ENCODE results near the gene BTBD2.

The BTBD2 gene

DNA sequence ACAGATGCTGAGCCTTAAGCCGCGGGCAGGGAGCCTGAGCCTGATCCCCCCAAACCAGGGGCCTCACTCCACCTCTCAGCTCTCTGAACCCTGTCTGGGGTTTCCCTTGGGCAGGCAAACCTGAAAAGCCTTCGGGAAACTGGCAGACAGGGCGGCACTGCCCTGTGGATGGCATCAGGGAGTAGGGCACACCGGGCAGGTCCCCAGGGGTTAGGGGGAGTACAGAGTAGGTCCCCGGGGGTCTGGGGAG is 25.8 kb upstream of the BTBD2 start:
- no peak for TF ChIP-seq CTCF (IDR thresholded peaks at IDR 0.05; ENCODE audit: low read depth, low read length)
- H3K27ac ChIP-seq = peak overlapping the region; percentile 69
- H3K9me3 ChIP-seq (ENCODE audit: severe bottlenecking) = no peaks in the 10 kb centered on the region
- H3K4me3 ChIP-seq (ENCODE audit: low read depth, low read length) = peak overlapping the region; percentile 52
- H3K27me3 ChIP-seq (ENCODE audit: insufficient read depth, low read depth, severe bottlenecking) = no peaks in the 10 kb centered on the region
- DNase-seq = no peak
- peaks cover 43% of the 10 kb centered on the region for H3K36me3 ChIP-seq

- H3K36me3 ChIP-seq = peaks cover 40% of the 10 kb centered on the region
Measured at GRCh38 chr19:2040647-2041432, 25.3 kb upstream of the BTBD2 start.

DNA sequence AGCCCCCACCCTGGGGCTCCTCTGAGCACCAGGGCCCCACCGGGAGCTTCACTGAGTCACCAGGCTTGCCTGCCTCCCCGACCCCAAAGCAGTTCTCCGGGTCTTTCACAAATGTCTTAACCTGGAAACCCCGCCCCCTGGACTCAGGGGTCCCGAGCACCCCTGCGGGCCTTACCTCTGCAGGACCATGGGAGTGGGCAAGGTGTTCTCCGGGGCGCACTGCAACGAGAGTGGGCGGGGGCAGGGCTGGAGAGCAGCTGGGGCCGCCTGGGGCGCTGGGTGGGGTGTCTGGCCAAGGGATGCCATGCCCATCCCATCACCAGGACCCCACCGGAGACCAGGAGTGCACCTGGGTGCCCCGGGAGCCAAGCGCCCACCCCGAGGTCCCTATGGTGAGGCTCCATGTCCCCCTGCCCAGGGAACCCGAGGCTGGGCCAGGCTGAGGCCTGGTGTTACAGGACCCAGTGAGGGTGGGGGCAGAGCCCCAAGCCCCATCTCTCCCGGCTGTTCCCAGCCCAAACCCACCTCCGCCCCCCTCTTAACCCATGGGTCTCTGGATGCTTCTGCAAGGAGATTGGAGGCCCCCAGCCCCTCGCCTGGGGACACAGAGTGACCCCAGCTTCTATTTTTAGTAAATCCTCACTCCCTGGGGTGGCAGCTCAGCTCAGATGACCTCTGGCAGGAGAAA is 24.6 kb upstream of the BTBD2 start:
- H3K27ac ChIP-seq = peak overlapping the region; percentile 69
- no peak for DNase-seq
- peaks cover 35% of the 10 kb centered on the region for H3K36me3 ChIP-seq

More at GRCh38 chr19:2040647-2041432, 25.3 kb upstream of the BTBD2 start:
- Histone ChIP-seq H3K27ac (peak overlapping the region; percentile 69), H3K4me3 (ENCODE audit: low read depth, low read length) (peak overlapping the region; percentile 52), H3K27me3 (ENCODE audit: insufficient read depth, low read depth, severe bottlenecking) (no peaks in the 10 kb centered on the region), H3K9me3 (ENCODE audit: severe bottlenecking) (no peaks in the 10 kb centered on the region)
- peak; percentile 55 for DNase-seq
- no peak for TF ChIP-seq CTCF (IDR thresholded peaks at IDR 0.05; ENCODE audit: low read depth, low read length)

GRCh38 chr19:2039089-2039958 is 23.8 kb upstream of the BTBD2 start:
- peaks cover 35% of the 10 kb centered on the region for H3K36me3 ChIP-seq
- H3K9me3 ChIP-seq (ENCODE audit: severe bottlenecking) = peaks cover 7% of the 10 kb centered on the region
- H3K27me3 ChIP-seq (ENCODE audit: insufficient read depth, low read depth, severe bottlenecking) = no peaks in the 10 kb centered on the region
- peak; percentile 66 for DNase-seq
- TF ChIP-seq CTCF (IDR thresholded peaks at IDR 0.05; ENCODE audit: low read depth, low read length) = no peak
- H3K4me3 ChIP-seq (ENCODE audit: low read depth, low read length) = no peak overlapping the region
- H3K27ac ChIP-seq = peak overlapping the region; percentile 69

More for the DNA sequence above, 24.6 kb upstream of the BTBD2 start:
- peaks cover 6% of the 10 kb centered on the region for H3K9me3 ChIP-seq (ENCODE audit: severe bottlenecking)
- no peaks in the 10 kb centered on the region for H3K27me3 ChIP-seq (ENCODE audit: insufficient read depth, low read depth, severe bottlenecking)
- TF ChIP-seq CTCF (IDR thresholded peaks at IDR 0.05; ENCODE audit: low read depth, low read length) = no peak
- H3K4me3 ChIP-seq (ENCODE audit: low read depth, low read length) = no peak overlapping the region

DNA sequence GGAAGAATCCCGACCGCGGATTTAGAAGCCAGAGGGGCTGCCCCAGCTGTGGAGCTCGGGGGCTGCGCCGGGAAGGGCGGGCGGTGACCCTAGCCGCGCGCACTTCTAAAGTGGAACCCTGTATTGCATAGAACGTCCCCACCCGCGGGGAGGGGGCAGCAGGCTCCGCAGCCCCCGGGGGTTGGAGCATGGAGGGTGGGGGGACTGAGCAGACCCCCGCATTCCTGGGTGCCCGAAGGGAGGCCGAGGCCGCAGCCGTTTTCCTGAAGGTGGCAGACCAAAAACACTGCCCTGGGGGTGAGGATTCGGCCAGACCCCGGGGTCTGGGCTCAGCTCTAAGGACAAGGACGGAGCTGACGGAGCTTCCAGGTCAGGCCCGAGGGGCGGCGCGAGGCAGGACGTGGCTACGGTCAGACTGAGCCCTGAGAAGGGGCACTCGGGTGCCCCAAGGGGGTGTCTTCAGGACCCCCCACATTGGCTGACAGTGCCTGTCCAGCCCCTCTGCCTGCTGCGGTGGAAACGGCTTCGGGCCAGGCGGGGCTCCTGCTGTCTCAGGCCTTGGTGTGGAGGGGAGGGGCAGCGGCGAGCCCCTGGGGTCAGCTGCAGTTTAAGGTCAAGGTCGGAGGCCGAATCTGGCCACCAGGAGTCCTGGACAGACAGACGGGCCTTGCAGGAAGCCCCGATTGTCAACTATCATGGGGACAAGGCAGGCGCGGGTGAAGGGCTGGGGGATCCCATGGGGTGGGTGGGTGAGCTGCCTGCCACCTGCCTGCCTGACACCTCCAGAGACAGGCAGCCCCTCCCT is 23.0 kb upstream of the BTBD2 start:
- H3K27ac ChIP-seq = peak overlapping the region; percentile 69
- H3K36me3 ChIP-seq = peaks cover 34% of the 10 kb centered on the region
- TF ChIP-seq CTCF (IDR thresholded peaks at IDR 0.05; ENCODE audit: low read depth, low read length) = no peak
- peaks cover 7% of the 10 kb centered on the region for H3K9me3 ChIP-seq (ENCODE audit: severe bottlenecking)
- H3K27me3 ChIP-seq (ENCODE audit: insufficient read depth, low read depth, severe bottlenecking) = no peaks in the 10 kb centered on the region
- no peak overlapping the region for H3K4me3 ChIP-seq (ENCODE audit: low read depth, low read length)
- DNase-seq = no peak

All from WERI-Rb-1 (cell line).